GM12878 (cell line): ENCODE results near the gene PGBD5. TPM values are rescaled to one million over a fixed set of nuclear protein-coding genes. Genes with fewer than 3 reads are reported as not detected.

Source experiments
- ATAC-seq: fragments of 200-7000 bp; cut with Tn5 transposase; 3 replicates; pipeline ENCODE4 v1.9.1; 2020; ENCODE audit warnings: mild to moderate bottlenecking, moderate library complexity
- BruUV-seq: library from RNA; stranded (reverse); fragments of 400-500 nt; replicated peaks from 2 replicates; lab custom pipeline; 2021; lab: Mats Ljungman, UMichigan
- CTCF ChIA-PET: fragments of 300-600 bp; sonication (Branson Sonifier 250); formaldehyde crosslinking; extraction: SDS; loops from one replicate; lab custom pipeline; 2021; ENCODE audit warnings: inconsistent platforms; lab: Yijun Ruan, JAX
- POLR2A ChIA-PET: fragments of 350-600 bp; formaldehyde crosslinking; extraction: SDS; loops from one replicate; lab custom pipeline; 2021; ENCODE audit warnings: inconsistent platforms; lab: Charles Lee
- RAD21 ChIA-PET: fragments of 300-600 bp; sonication (Branson Sonifier 250); formaldehyde crosslinking; loops from one replicate; lab custom pipeline; 2023; ENCODE audit warnings: antibody characterized with exemption; ENCODE audit not compliant: unreplicated experiment; lab: Charles Lee
- SMC1A ChIA-PET: fragments of 300-600 bp; sonication (Branson Sonifier 250); formaldehyde crosslinking; loops from one replicate; lab custom pipeline; 2023; ENCODE audit not compliant: unreplicated experiment, uncharacterized antibody; lab: Charles Lee
- DNase-seq: peaks from one replicate; pipeline ENCODE4 v3.0.0-alpha.2; 2011; ENCODE audit warnings: low read depth, low spot score
- FAIRE-seq: peaks from 3 replicates; lab custom pipeline; 2011; peaks lifted over from hg19 to GRCh38; lab: Jason Lieb, UNC
- H2AFZ ChIP-seq: 2 replicates; pipeline ENCODE4 v1.6.0; 2011; ENCODE audit warnings: low read depth, low read length, control low read depth; ENCODE audit not compliant: control insufficient read depth
- H3K27ac ChIP-seq: 2 replicates; pipeline ENCODE4 v1.5.1; 2011; ENCODE audit warnings: control low read depth; ENCODE audit not compliant: control insufficient read depth, insufficient read depth
- H3K27me3 ChIP-seq, 2 experiments: replicated peaks in 1 of 2; 2 replicates each; pipeline versions ENCODE4 v1.6.0 to v1.6.1; 2011; ENCODE audit warnings: low read length in 1 of 2; ENCODE audit not compliant: control insufficient read depth in 2 of 2, insufficient read depth in 2 of 2
- H3K36me3 ChIP-seq, 2 experiments: 2 replicates each; pipeline ENCODE4 v1.5.1; 2011; ENCODE audit warnings: low read length in 1 of 2; ENCODE audit not compliant: control insufficient read depth in 2 of 2, insufficient read depth in 2 of 2
- H3K4me1 ChIP-seq: 2 replicates; pipeline ENCODE4 v1.6.1; 2011; ENCODE audit warnings: mild to moderate bottlenecking, low read length, moderate library complexity, mixed read lengths; ENCODE audit not compliant: control insufficient read depth, insufficient read depth
- H3K4me2 ChIP-seq: 2 replicates; pipeline ENCODE4 v1.6.0; 2011; ENCODE audit warnings: control low read depth; ENCODE audit not compliant: control insufficient read depth, insufficient read depth
- H3K4me3 ChIP-seq: fragments of 200-600 bp; sonication (generic); 2 replicates; pipeline ENCODE4 v1.5.1; 2016
- H3K79me2 ChIP-seq: 2 replicates; pipeline ENCODE4 v1.6.0; 2011; ENCODE audit warnings: low read length; ENCODE audit not compliant: control insufficient read depth, insufficient read depth
- H3K9ac ChIP-seq: 2 replicates; pipeline ENCODE4 v1.8.0; 2011; ENCODE audit warnings: low read length, control low read depth, mixed read lengths; ENCODE audit not compliant: control insufficient read depth, insufficient read depth
- H3K9me3 ChIP-seq: replicated peaks from 3 replicates; pipeline ENCODE4 v1.5.1; 2011; ENCODE audit warnings: mild to moderate bottlenecking, low read length; ENCODE audit not compliant: control insufficient read depth, insufficient read depth
- H4K20me1 ChIP-seq: 2 replicates; pipeline ENCODE4 v1.6.0; 2011; ENCODE audit not compliant: control insufficient read depth, insufficient read depth
- ATF3 ChIP-seq: IDR thresholded peaks from 2 replicates; pipeline ENCODE4 v1.6.1; 2011; ENCODE audit warnings: low read depth, mild to moderate bottlenecking, low read length, moderate library complexity, borderline replicate concordance; ENCODE audit errors: extremely low read depth
- CTCF ChIP-seq, 3 experiments: IDR thresholded peaks in 2 of 3; conservative IDR thresholded peaks in 1 of 3; 2 replicates each; pipeline ENCODE4 v1.5.1; 2011; ENCODE audit warnings: low read depth in 3 of 3, low read length in 3 of 3, mild to moderate bottlenecking in 3 of 3, control low read depth in 2 of 3, moderate library complexity in 2 of 3, inconsistent platforms in 1 of 3, mixed read lengths in 1 of 3; ENCODE audit not compliant: control insufficient read depth in 2 of 3, insufficient read depth in 1 of 3; ENCODE audit errors: extremely low read depth in 1 of 3
- EGR1 ChIP-seq, 2 experiments: IDR thresholded peaks; 1 replicate in 1 of 2; 2 replicates in 1 of 2; pipeline ENCODE4 v1.6.1; 2011 to 2012; ENCODE audit warnings: low read depth in 2 of 2, low read length in 2 of 2, borderline replicate concordance in 1 of 2, mild to moderate bottlenecking in 1 of 2, moderate library complexity in 1 of 2
- HDAC2 ChIP-seq: fragments of 200-600 bp; sonication (generic); IDR thresholded peaks from 2 replicates; pipeline ENCODE4 v1.6.1; 2017
- MLLT1 ChIP-seq: fragments of 450-650 bp; IDR thresholded peaks from 2 replicates; pipeline ENCODE4 v1.6.1; 2016; ENCODE audit warnings: mild to moderate bottlenecking
- PKNOX1 ChIP-seq: fragments of 450-650 bp; IDR thresholded peaks from 2 replicates; pipeline ENCODE4 v1.6.1; 2016; ENCODE audit warnings: mild to moderate bottlenecking
- RAD21 ChIP-seq: IDR thresholded peaks from 2 replicates; pipeline ENCODE4 v1.6.1; 2011; ENCODE audit warnings: mild to moderate bottlenecking, low read depth, low read length, moderate library complexity; ENCODE audit not compliant: insufficient read depth
- RUNX3 ChIP-seq: IDR thresholded peaks from 2 replicates; pipeline ENCODE4 v1.6.1; 2012; ENCODE audit warnings: low read length, inconsistent platforms
- ZBTB4 ChIP-seq: fragments of 450-650 bp; formaldehyde crosslinking; IDR thresholded peaks from 2 replicates; pipeline ENCODE4 v1.4.0; 2022; ENCODE audit warnings: mild to moderate bottlenecking, moderate library complexity
- ZNF622 ChIP-seq: fragments of 450-650 bp; IDR thresholded peaks from 2 replicates; pipeline ENCODE4 v1.6.1; 2017; ENCODE audit warnings: mild to moderate bottlenecking, inconsistent platforms
- WGBS: methylation state at CpG from one replicate; pipeline ENCODE4 v1.1.6; 2016; ENCODE audit warnings: low lambda C conversion rate; ENCODE audit not compliant: insufficient replicate concordance, insufficient coverage; ENCODE audit errors: missing lambda C conversion rate; 5-methylcytosine and 5-hydroxymethylcytosine counted together
- in situ Hi-C: fragments of 300-500 bp; cut with MboI; formaldehyde crosslinking; loops from 9 replicates; pipeline ENCODE4 v1.14.3; 2018; ENCODE audit warnings: mixed read lengths
- intact Hi-C: fragments of 100-400 bp; cut with micrococcal nuclease; formaldehyde crosslinking; loops from one replicate; pipeline ENCODE4 v1.14.2; 2022; ENCODE audit not compliant: unreplicated experiment
- polyA plus RNA-seq, 11 experiments: library from polyadenylated mRNA; depleted of rRNA in 4 of 11; unstranded in 6 of 11; stranded (reverse) in 5 of 11; fragments of >200 nt; fragmentation: Nextera tagmentation in 4 of 11; fragmentation: Illumina TruSeq in 1 of 11; extraction: Ambion mirVana in 4 of 11; extraction: Trizol in 1 of 11; gene quantifications; 1 replicate in 1 of 11; 2 replicates in 10 of 11; pipeline versions ENCODE4 v1.2.1 to v1.2.3, GENCODE V29; 2011 to 2016; ENCODE audit warnings: inconsistent platforms in 2 of 11, missing spikeins in 2 of 11, low read depth in 1 of 11
- total RNA-seq, 4 experiments: library from RNA; depleted of rRNA in 3 of 4; stranded (reverse); fragments of >200 nt in 3 of 4; fragmentation: Illumina TruSeq in 1 of 4; extraction: Trizol in 1 of 4; gene quantifications; 2 replicates each; pipeline versions ENCODE4 v1.2.1 to v1.2.3, GENCODE V29; 2013 to 2021

The PGBD5 gene
- total and polyA plus RNA-seq, 10 of the 15 experiments (the other 5 are each of a cell fraction or from before 2014, with no cell fraction given) = 0.03 TPM; not detected in 9

- DNase-seq = no peak
- Histone ChIP-seq H3K36me3 (peaks cover 3 to 8% of the 10 kb centered on the region in 2 experiments; a peak in 3 of 4 replicates), H3K9ac (no peak overlapping the region), H3K27me3 (no peaks in the 10 kb centered on the region), H3K9me3 (no peaks in the 10 kb centered on the region), H2AFZ (no peak overlapping the region), H4K20me1 (no peaks in the 10 kb centered on the region), H3K79me2 (no peaks in the 10 kb centered on the region), H3K27ac (no peak overlapping the region), H3K4me1 (peaks cover 4% of the 10 kb centered on the region; the same call in 1 of the 2 replicates), H3K4me2 (no peak overlapping the region), H3K4me3 (no peak overlapping the region)
- 87% methylated on average over 15 of the region's 15 CpGs for WGBS
- RAD21 ChIA-PET = no interaction called here
- no peak for FAIRE-seq
- ATAC-seq = no peak
- SMC1A ChIA-PET = interaction anchor here (0.6 kb wide), 1 partner anchor 91 kb away, joined by 3 read pairs; no protein-coding TSS in a partner anchor
- TF ChIP-seq ZBTB4 (CRISPR knock-in tag) = no peak
- TF ChIP-seq EGR1 (IDR thresholded peaks at IDR 0.05; ENCODE audit: borderline replicate concordance in 1 of 2, low read depth in 2 of 2, low read length in 2 of 2) = 0 out of 3 replicates have a peak, but pooled peaks of 1 of the 2 experiments have one; percentile 15
- peak; percentile 48 for TF ChIP-seq RAD21
- no peak for TF ChIP-seq ATF3
- peak in 1 of 3 experiments; percentile 2; a peak in 1 of 6 replicates for TF ChIP-seq CTCF (IDR thresholded peaks at IDR 0.05 in 2 of 3, conservative IDR thresholded peaks at IDR 0.05 in 1 of 3; ENCODE audit: control insufficient read depth in 2 of 3, extremely low read depth in 1 of 3, insufficient read depth in 1 of 3, low read depth in 3 of 3, low read length in 3 of 3)
- no peak for TF ChIP-seq ZNF622
- TF ChIP-seq PKNOX1 = peak; percentile 22; the same call in 1 of the 2 replicates
- no peak for TF ChIP-seq MLLT1
- no peak for TF ChIP-seq HDAC2
- peak; percentile 54 for TF ChIP-seq RUNX3
- CTCF ChIA-PET = no interaction called here
- in situ Hi-C loops = no loop called here
- POLR2A ChIA-PET = interaction anchor here (0.6 kb wide), 1 partner anchor 360 kb away, joined by 5 read pairs; no protein-coding TSS in a partner anchor
- intact Hi-C loops = no loop called here
- no TSS peak for BruUV-seq
Measured at GRCh38 chr1:230277201-230278025, 148.7 kb downstream of the PGBD5 start.
